A673 (cell line): ENCODE results near the gene BRSK2.

Source experiments
- EZH2 ChIP-seq: fragments of 200-600 bp; sonication (generic); IDR thresholded peaks from 2 replicates; pipeline ENCODE4 v1.6.1; 2017; ENCODE audit warnings: borderline replicate concordance, low read depth, mild to moderate bottlenecking, mixed read lengths, antibody characterized with exemption, low read length; ENCODE audit not compliant: poor library complexity, severe bottlenecking
- TF ChIP-seq, protein P1 (sequence below): fragments of 300-800, 200-600 bp; sonication (generic); conservative IDR thresholded peaks from 2 replicates; pipeline ENCODE4 v1.5.1; 2017; ENCODE audit warnings: low read depth, mild to moderate bottlenecking, antibody characterized with exemption, low read length, moderate library complexity, mixed read lengths

DNA sequence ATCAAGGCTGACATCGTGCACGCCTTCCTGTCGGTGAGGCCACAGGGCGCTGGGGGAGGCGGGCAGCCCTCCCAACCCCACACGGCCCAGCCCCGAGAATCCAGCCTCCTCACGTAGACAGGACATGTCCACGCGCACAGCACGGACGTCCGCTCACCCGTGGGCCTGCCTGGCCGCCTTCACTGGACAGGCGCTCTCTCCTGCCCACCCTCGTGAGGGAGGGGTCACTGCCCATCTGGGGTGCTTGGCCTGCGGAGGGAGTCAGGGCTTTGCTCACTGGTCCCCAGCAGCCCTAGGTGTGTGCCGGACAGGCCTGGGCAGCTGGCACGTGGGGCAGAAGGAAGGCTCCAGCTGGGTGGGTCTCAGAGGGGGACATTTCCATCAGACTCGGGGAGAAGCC, 64.8 kb downstream of the BRSK2 start:
- TF ChIP-seq, protein P1, sequence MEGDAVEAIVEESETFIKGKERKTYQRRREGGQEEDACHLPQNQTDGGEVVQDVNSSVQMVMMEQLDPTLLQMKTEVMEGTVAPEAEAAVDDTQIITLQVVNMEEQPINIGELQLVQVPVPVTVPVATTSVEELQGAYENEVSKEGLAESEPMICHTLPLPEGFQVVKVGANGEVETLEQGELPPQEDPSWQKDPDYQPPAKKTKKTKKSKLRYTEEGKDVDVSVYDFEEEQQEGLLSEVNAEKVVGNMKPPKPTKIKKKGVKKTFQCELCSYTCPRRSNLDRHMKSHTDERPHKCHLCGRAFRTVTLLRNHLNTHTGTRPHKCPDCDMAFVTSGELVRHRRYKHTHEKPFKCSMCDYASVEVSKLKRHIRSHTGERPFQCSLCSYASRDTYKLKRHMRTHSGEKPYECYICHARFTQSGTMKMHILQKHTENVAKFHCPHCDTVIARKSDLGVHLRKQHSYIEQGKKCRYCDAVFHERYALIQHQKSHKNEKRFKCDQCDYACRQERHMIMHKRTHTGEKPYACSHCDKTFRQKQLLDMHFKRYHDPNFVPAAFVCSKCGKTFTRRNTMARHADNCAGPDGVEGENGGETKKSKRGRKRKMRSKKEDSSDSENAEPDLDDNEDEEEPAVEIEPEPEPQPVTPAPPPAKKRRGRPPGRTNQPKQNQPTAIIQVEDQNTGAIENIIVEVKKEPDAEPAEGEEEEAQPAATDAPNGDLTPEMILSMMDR: no peak
- TF ChIP-seq EZH2: no peak
